HCT116 (cell line): ENCODE results near the gene LIMS2.

Experiments
- EZH2phosphoT487 ChIP-seq: fragments of 200-600 bp; IDR thresholded peaks from 2 replicates; pipeline ENCODE4 v1.6.1; 2018; ENCODE audit warnings: antibody characterized with exemption, borderline replicate concordance
- POLR2AphosphoS5 ChIP-seq: IDR thresholded peaks from 2 replicates; pipeline ENCODE4 v1.6.1; 2011; ENCODE audit warnings: mild to moderate bottlenecking, low read depth, low read length, moderate library complexity
- RAD21 ChIP-seq: IDR thresholded peaks from 2 replicates; pipeline ENCODE4 v1.6.1; 2012; ENCODE audit warnings: low read depth, mild to moderate bottlenecking
- YY1 ChIP-seq: IDR thresholded peaks from 2 replicates; pipeline ENCODE4 v1.6.1; 2011; ENCODE audit warnings: low read length, low read depth, moderate library complexity, mild to moderate bottlenecking; ENCODE audit not compliant: insufficient replicate concordance; ENCODE audit errors: extremely low read depth
- TF ChIP-seq, protein P1 (sequence below), 3 experiments: fragments of 200-600 bp in 1 of 3; sonication (generic) in 1 of 3; IDR thresholded peaks in 2 of 3; conservative IDR thresholded peaks in 1 of 3; 2 replicates each; pipeline ENCODE4 v1.5.1; 2012 to 2017; ENCODE audit warnings: low read depth in 2 of 3, low read length in 2 of 3, antibody characterized with exemption in 1 of 3, borderline replicate concordance in 1 of 3, control low read depth in 1 of 3, mild to moderate bottlenecking in 1 of 3, mixed read lengths in 1 of 3, mixed run types in 1 of 3, moderate library complexity in 1 of 3; ENCODE audit not compliant: insufficient read depth in 1 of 3

DNA sequence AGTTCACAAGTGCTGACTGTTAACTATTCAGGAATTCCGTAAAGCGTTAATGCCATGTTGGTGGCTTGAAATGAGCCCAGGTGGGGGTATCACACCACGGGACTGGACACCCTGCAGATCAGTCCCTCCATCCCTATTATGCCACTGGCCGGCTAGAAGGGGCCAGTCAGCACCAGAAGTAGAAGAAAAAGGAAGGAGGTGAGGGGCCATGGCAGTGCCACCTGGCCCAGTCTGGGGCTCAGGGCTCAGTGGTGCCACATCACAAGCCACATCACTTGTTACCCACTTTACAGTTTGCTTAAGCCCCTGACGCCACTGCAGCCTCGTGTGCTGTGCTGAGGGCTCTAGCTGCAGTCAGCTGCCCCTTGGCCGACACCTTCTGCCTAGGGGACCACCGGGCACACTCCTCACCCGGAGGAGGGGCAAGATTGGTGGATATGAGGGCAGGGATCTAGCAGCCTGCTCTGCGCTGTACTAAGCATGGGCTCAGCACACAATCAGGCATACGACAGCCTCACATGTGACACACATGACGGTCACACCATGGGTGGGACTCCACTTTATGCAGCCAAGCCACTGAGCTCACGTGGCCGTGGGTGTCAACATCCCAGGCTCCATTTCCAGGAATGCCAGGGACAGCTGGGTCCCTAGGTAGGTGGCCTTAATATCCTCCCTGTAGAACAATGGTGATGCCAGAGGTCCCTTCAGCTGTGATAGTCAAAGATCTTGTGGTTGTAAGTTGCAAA lies 3.6 kb downstream of the LIMS2 start:
- TF ChIP-seq YY1 (no peak), POLR2AphosphoS5 (no peak), RAD21 (no peak), EZH2phosphoT487 (no peak)
- TF ChIP-seq, protein P1, sequence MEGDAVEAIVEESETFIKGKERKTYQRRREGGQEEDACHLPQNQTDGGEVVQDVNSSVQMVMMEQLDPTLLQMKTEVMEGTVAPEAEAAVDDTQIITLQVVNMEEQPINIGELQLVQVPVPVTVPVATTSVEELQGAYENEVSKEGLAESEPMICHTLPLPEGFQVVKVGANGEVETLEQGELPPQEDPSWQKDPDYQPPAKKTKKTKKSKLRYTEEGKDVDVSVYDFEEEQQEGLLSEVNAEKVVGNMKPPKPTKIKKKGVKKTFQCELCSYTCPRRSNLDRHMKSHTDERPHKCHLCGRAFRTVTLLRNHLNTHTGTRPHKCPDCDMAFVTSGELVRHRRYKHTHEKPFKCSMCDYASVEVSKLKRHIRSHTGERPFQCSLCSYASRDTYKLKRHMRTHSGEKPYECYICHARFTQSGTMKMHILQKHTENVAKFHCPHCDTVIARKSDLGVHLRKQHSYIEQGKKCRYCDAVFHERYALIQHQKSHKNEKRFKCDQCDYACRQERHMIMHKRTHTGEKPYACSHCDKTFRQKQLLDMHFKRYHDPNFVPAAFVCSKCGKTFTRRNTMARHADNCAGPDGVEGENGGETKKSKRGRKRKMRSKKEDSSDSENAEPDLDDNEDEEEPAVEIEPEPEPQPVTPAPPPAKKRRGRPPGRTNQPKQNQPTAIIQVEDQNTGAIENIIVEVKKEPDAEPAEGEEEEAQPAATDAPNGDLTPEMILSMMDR (IDR thresholded peaks at IDR 0.05 in 2 of 3, conservative IDR thresholded peaks at IDR 0.05 in 1 of 3; ENCODE audit: borderline replicate concordance in 1 of 3, insufficient read depth in 1 of 3, low read depth in 2 of 3, low read length in 2 of 3), result no peak
